H1 (cell line): Measurements from ENCODE around the gene ACTL10. TPM values are rescaled to one million over a fixed set of nuclear protein-coding genes. Genes with fewer than 3 reads are reported as not detected.
"Not testable (repeated sequence)": the region's sequence is repeated elsewhere in the genome, so short reads cannot be mapped to it uniquely, and the experiment has no call there.

Experiments
- CTCF ChIA-PET: fragments of 300-600 bp; sonication (Branson Sonifier 250); formaldehyde crosslinking; loops from one replicate; lab custom pipeline; 2021; ENCODE audit not compliant: partially characterized antibody; lab: Charles Lee
- POLR2A ChIA-PET: fragments of 300-600 bp; sonication (Branson Sonifier 250); formaldehyde crosslinking; loops from one replicate; lab custom pipeline; 2021; ENCODE audit warnings: inconsistent platforms; ENCODE audit not compliant: partially characterized antibody; lab: Charles Lee
- DNase-seq, 2 experiments: peaks; one replicate each; pipeline versions ENCODE4 v3.0.0 to v3.0.0-alpha.2; 2010 to 2022; ENCODE audit warnings: low spot score in 2 of 2, low read depth in 1 of 2, mixed read lengths in 1 of 2
- FAIRE-seq: peaks from 2 replicates; lab custom pipeline; 2011; peaks lifted over from hg19 to GRCh38; lab: Jason Lieb, UNC
- H2AFZ ChIP-seq: 2 replicates; pipeline ENCODE4 v1.8.1; 2012; ENCODE audit warnings: low read length, inconsistent platforms
- H2AK5ac ChIP-seq: 2 replicates; pipeline ENCODE4 v1.6.1; 2013; ENCODE audit warnings: low read depth, low read length
- H2BK120ac ChIP-seq: replicated peaks from 2 replicates; pipeline ENCODE3; 2013; ENCODE audit warnings: low read depth, low read length, inconsistent platforms
- H2BK12ac ChIP-seq: 2 replicates; pipeline ENCODE4 v1.6.1; 2013; ENCODE audit warnings: low read depth, low read length
- H2BK15ac ChIP-seq: 2 replicates; pipeline ENCODE4 v1.6.1; 2013; ENCODE audit warnings: low read length
- H2BK20ac ChIP-seq: 2 replicates; pipeline ENCODE4 v1.6.1; 2013; ENCODE audit warnings: low read length
- H2BK5ac ChIP-seq: 2 replicates; pipeline ENCODE4 v1.6.1; 2013; ENCODE audit warnings: low read depth, low read length
- H3K14ac ChIP-seq: 2 replicates; pipeline ENCODE4 v1.6.1; 2013; ENCODE audit warnings: inconsistent platforms; ENCODE audit not compliant: insufficient read length
- H3K18ac ChIP-seq: 2 replicates; pipeline ENCODE4 v1.6.1; 2013; ENCODE audit warnings: low read length; ENCODE audit errors: extremely low read depth
- H3K23ac ChIP-seq: 2 replicates; pipeline ENCODE4 v1.6.1; 2013; ENCODE audit warnings: inconsistent platforms; ENCODE audit not compliant: insufficient read length
- H3K23me2 ChIP-seq: 2 replicates; pipeline ENCODE4 v1.6.1; 2013; ENCODE audit warnings: low read depth, low read length
- H3K27ac ChIP-seq: 2 replicates; pipeline ENCODE4 v1.6.1; 2011; ENCODE audit warnings: low read depth, low read length, inconsistent platforms
- H3K27me3 ChIP-seq, 4 experiments: replicated peaks in 1 of 4; 1 replicate in 1 of 4; 2 replicates in 3 of 4; pipeline versions ENCODE4 v1.6.1 to v1.8.1; 2011 to 2013; ENCODE audit warnings: low read length in 3 of 4, mild to moderate bottlenecking in 3 of 4, inconsistent platforms in 2 of 4, mixed read lengths in 2 of 4, moderate library complexity in 1 of 4; ENCODE audit not compliant: control insufficient read depth in 3 of 4, insufficient read depth in 3 of 4; ENCODE audit errors: extremely low read depth in 1 of 4
- H3K36me3 ChIP-seq, 4 experiments: 2 replicates each; pipeline versions ENCODE4 v1.6.1 to v1.8.1; 2011 to 2013; ENCODE audit warnings: mild to moderate bottlenecking in 4 of 4, low read length in 3 of 4, moderate library complexity in 2 of 4, control low read depth in 1 of 4, inconsistent platforms in 1 of 4; ENCODE audit not compliant: insufficient read depth in 4 of 4, control insufficient read depth in 2 of 4
- H3K4ac ChIP-seq: replicated peaks from 2 replicates; pipeline ENCODE3; 2013; ENCODE audit warnings: low read length, low read depth, mixed read lengths, inconsistent platforms; ENCODE audit not compliant: insufficient read length
- H3K4me1 ChIP-seq, 4 experiments: replicated peaks in 1 of 4; 1 replicate in 1 of 4; 2 replicates in 3 of 4; pipeline versions ENCODE4 v1.6.1 to v1.8.1; 2011 to 2013; ENCODE audit warnings: low read length in 3 of 4, inconsistent platforms in 2 of 4, mixed read lengths in 1 of 4; ENCODE audit not compliant: insufficient read depth in 4 of 4, control insufficient read depth in 3 of 4
- H3K4me2 ChIP-seq, 2 experiments: 2 replicates each; pipeline versions ENCODE4 v1.6.1 to v1.8.1; 2011 to 2013; ENCODE audit warnings: low read depth in 2 of 2, low read length in 2 of 2, control low read depth in 1 of 2, inconsistent platforms in 1 of 2, mild to moderate bottlenecking in 1 of 2; ENCODE audit not compliant: insufficient read depth in 1 of 2
- H3K4me3 ChIP-seq, 4 experiments: fragments of 200-600, 300-600 bp in 1 of 4; sonication (generic), shearing (Covaris generic), sonication (Bioruptor Twin) in 1 of 4; 2 replicates each; pipeline versions ENCODE4 v1.5.1 to v1.8.1; 2011 to 2016; ENCODE audit warnings: low read length in 4 of 4, low read depth in 3 of 4, control low read depth in 2 of 4, inconsistent platforms in 2 of 4, mild to moderate bottlenecking in 2 of 4, mixed read lengths in 1 of 4, moderate library complexity in 1 of 4; ENCODE audit not compliant: insufficient read depth in 2 of 4; ENCODE audit errors: extremely low read depth in 1 of 4
- H3K56ac ChIP-seq: replicated peaks from 2 replicates; pipeline ENCODE3; 2013; ENCODE audit warnings: low read depth, mild to moderate bottlenecking, mixed read lengths, low read length, inconsistent platforms; ENCODE audit not compliant: insufficient read length
- H3K79me1 ChIP-seq: 2 replicates; pipeline ENCODE4 v1.6.1; 2013; ENCODE audit warnings: low read depth, low read length, control low read depth
- H3K79me2 ChIP-seq, 2 experiments: 2 replicates each; pipeline versions ENCODE4 v1.6.1 to v1.8.1; 2012 to 2013; ENCODE audit warnings: low read length in 2 of 2, mild to moderate bottlenecking in 2 of 2, inconsistent platforms in 1 of 2; ENCODE audit not compliant: insufficient read depth in 2 of 2, control insufficient read depth in 1 of 2
- H3K9ac ChIP-seq, 4 experiments: replicated peaks in 1 of 4; 1 replicate in 1 of 4; 2 replicates in 3 of 4; pipeline versions ENCODE4 v1.6.1 to v1.8.1; 2011 to 2013; ENCODE audit warnings: low read depth in 3 of 4, low read length in 3 of 4, control low read depth in 2 of 4, mild to moderate bottlenecking in 2 of 4, moderate library complexity in 2 of 4, inconsistent platforms in 1 of 4; ENCODE audit errors: extremely low read depth in 1 of 4
- H3K9me3 ChIP-seq, 2 experiments: 2 replicates each; pipeline versions ENCODE4 v1.6.1 to v1.8.1; 2012 to 2013; ENCODE audit warnings: mild to moderate bottlenecking in 2 of 2, moderate library complexity in 2 of 2, control low read depth in 1 of 2, inconsistent platforms in 1 of 2, low read depth in 1 of 2, low read length in 1 of 2, mixed read lengths in 1 of 2; ENCODE audit not compliant: insufficient read depth in 2 of 2
- H4K20me1 ChIP-seq, 2 experiments: replicated peaks in 1 of 2; 2 replicates each; pipeline versions ENCODE3 to v1.8.1; 2011 to 2013; ENCODE audit warnings: inconsistent platforms in 2 of 2, low read length in 2 of 2, mild to moderate bottlenecking in 1 of 2; ENCODE audit not compliant: insufficient read depth in 2 of 2, control insufficient read depth in 1 of 2
- H4K5ac ChIP-seq: 2 replicates; pipeline ENCODE4 v1.6.1; 2013; ENCODE audit warnings: low read length, low read depth, mixed read lengths, inconsistent platforms; ENCODE audit not compliant: insufficient read length
- H4K8ac ChIP-seq: 2 replicates; pipeline ENCODE4 v1.8.0; 2013; ENCODE audit warnings: mild to moderate bottlenecking, moderate library complexity, low read length, inconsistent platforms; ENCODE audit not compliant: insufficient read depth; ENCODE audit errors: extremely low read depth
- H4K91ac ChIP-seq: replicated peaks from 2 replicates; pipeline ENCODE3; 2013; ENCODE audit warnings: low read length, mixed read lengths, inconsistent platforms; ENCODE audit not compliant: insufficient read length
- WGBS, 2 experiments: shearing (Covaris generic) in 1 of 2; methylation state at CpG; one replicate each; pipeline versions ENCODE4 v1.1.6 to v1.1.7; 2013 to 2015; ENCODE audit warnings: low lambda C conversion rate in 2 of 2, mixed read lengths in 2 of 2, inconsistent platforms in 1 of 2, low coverage in 1 of 2, missing lambda C conversion rate in 1 of 2; ENCODE audit not compliant: insufficient replicate concordance in 2 of 2, insufficient coverage in 1 of 2, insufficient read length in 1 of 2; ENCODE audit errors: extremely low coverage in 1 of 2, missing lambda C conversion rate in 1 of 2; 5-methylcytosine and 5-hydroxymethylcytosine counted together
- polyA plus RNA-seq, 7 experiments: library from polyadenylated mRNA; depleted of rRNA in 3 of 7; stranded (reverse) in 5 of 7; unstranded in 2 of 7; fragments of >200 nt in 5 of 7; fragments of 200-250 nt in 2 of 7; gene quantifications; 1 replicate in 5 of 7; 2 replicates in 1 of 7; 4 replicates in 1 of 7; pipeline versions ENCODE4 v1.2.1 to v1.2.3, GENCODE V29; 2011 to 2013; ENCODE audit warnings: missing spikeins in 2 of 7, mixed read lengths in 2 of 7
- total RNA-seq: library from RNA; stranded (reverse); fragmentation: NEBNext Ultra II Directional; extraction: Animal tissue kit (Norgen Biotek cat#: 25700); gene quantifications from 2 replicates; pipeline ENCODE4 v1.2.1, GENCODE V29; 2021

The ACTL10 gene
- total and polyA plus RNA-seq, 2 of the 8 experiments (the other 6 are each of a cell fraction or from before 2014, with no cell fraction given) = 0.26 TPM; not detected in 1

DNA sequence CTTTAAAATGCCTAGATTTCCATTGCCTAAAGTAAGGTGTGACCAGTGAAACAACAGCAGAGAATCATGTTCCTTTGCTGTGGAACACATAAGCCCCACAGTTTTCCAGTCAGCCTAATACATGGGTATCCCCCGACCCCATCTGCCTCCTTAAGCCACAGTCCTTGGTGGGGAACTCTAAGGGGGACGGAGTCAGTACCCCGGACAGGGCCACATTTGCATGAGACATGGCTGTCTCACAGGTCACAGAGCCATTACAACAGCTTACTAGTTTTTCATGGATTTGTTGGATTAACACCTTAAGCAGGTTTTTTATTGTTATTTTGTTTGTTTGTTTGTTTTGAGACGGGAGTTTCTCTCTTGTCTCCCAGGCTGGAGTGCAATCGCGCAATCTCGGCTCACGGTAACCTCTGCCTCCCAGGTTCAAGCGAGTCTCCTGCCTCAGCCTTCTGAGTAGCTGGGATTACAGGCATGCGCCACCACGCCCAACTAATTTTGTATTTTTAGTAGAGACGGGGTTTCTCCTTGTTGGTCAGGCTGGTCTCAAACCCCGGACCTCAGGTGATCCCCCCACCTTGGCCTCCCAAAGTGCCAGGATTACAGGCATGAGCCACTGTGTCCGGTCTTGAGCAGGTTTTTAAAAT is 19.7 kb upstream of the ACTL10 start:
- not testable (repeated sequence) for H2BK20ac ChIP-seq, H3K4me3 ChIP-seq, H2BK120ac ChIP-seq, H4K91ac ChIP-seq, H2AFZ ChIP-seq, H2BK12ac ChIP-seq, H3K9ac ChIP-seq, H3K79me2 ChIP-seq, H3K14ac ChIP-seq, H3K18ac ChIP-seq, H3K4ac ChIP-seq, H3K27me3 ChIP-seq, H2AK5ac ChIP-seq, H3K23ac ChIP-seq, H3K9me3 ChIP-seq, H3K79me1 ChIP-seq, H2BK15ac ChIP-seq, H4K20me1 ChIP-seq, H2BK5ac ChIP-seq, FAIRE-seq, DNase-seq, H4K5ac ChIP-seq, H3K4me2 ChIP-seq, H4K8ac ChIP-seq, H3K27ac ChIP-seq, H3K56ac ChIP-seq, H3K23me2 ChIP-seq, H3K4me1 ChIP-seq
- WGBS, 2 experiments = 88% methylated on average over 14 of the region's 14 CpGs; no CpG with 5 or more reads in 1 of the 2 experiments
- ChIA-PET POLR2A (interaction anchor here (0.6 to 1.6 kb wide), 5 partner anchors 10 to 189 kb away, joined by 3 to 6 read pairs (median 3); no protein-coding TSS in a partner anchor), CTCF (interaction anchor here (0.6 to 1.8 kb wide), 4 partner anchors 21 to 190 kb away, joined by 3 to 6 read pairs (median 4); no protein-coding TSS in a partner anchor)
- H3K36me3 ChIP-seq = peaks cover 0 to 11% (median 0%) of the 10 kb centered on the region in 4 experiments; a peak in 2 of 8 replicates
